ENCODE results near the gene ZC3H14. TPM values are rescaled to one million over a fixed set of nuclear protein-coding genes. Genes with fewer than 3 reads are reported as not detected.

Gene ZC3H14
- total RNA-seq, 2 experiments from 2014 or later = 33.3 to 37.9 TPM

DNA sequence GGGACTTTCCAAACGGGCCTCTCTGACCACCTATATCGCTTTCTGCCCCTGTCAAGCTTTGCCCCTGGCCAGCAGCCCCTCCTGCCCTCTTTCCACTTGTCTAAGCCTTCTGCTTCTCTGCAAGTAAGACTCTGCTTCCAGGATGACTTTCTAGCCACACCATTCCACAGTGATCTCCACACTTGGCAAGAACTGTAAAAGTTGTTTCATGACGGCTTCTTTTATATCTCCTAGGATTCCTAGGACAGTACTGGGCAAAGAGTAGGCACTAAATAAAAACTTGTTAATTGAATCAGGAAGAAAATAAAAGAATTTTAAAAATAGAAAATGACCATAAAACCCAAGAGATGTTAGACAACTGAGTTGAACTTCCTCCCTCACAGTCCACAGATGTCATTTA, 6.3 kb upstream of the ZC3H14 start:
- peaks cover 37% of the 10 kb centered on the region for H3K27me3 Mint-ChIP-seq (ENCODE audit: low read depth)
- no peaks in the 10 kb centered on the region for H3K36me3 Mint-ChIP-seq (ENCODE audit: low read depth)
- CTCF ChIA-PET = no interaction called here
- H3K9me3 Mint-ChIP-seq = no peaks in the 10 kb centered on the region
- intact Hi-C loops (cut with micrococcal nuclease) = loop anchor here (2.0 kb wide), 1 partner anchor 456 kb away; no protein-coding TSS in a partner anchor
- DNase-seq = no peak
- peaks cover 31% of the 10 kb centered on the region for H3K4me1 Mint-ChIP-seq (ENCODE audit: low read depth)
- H3K27ac Mint-ChIP-seq = no peak overlapping the region
- H3K4me3 Mint-ChIP-seq = no peak overlapping the region

DNA sequence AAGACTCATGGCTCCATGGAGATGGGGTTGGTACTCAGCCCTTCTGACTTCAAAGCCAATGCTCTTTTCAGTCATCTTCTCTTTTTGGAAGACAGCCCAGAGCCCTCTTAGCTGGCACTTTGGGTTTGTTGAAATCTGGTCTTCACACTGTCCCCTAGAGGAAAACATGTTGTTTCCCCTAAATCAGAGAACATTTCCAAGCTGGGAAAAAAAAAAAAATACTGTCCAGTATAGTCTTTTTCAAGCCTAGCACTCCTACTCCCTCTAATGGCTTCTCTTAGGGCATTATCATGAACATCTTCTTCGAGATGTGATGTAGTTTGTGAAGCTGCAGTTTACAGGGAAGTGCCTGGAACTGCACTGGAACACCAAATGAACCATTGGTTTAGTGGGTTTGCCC, 3.0 kb upstream of the ZC3H14 start:
- Mint-ChIP-seq H3K36me3 (ENCODE audit: low read depth) (peaks cover 1% of the 10 kb centered on the region), H3K27me3 (ENCODE audit: low read depth) (peaks cover 24% of the 10 kb centered on the region), H3K9me3 (no peaks in the 10 kb centered on the region), H3K4me3 (no peak overlapping the region), H3K4me1 (ENCODE audit: low read depth) (peaks cover 38% of the 10 kb centered on the region), H3K27ac (no peak overlapping the region)
- CTCF ChIA-PET = no interaction called here
- intact Hi-C loops (cut with micrococcal nuclease) = loop anchor here (1.0 to 10.0 kb wide), 6 partner anchors 68 to 615 kb away; partner anchors contain the start of genes GALC, GPR65 and SPATA7
- no peak for DNase-seq

DNA sequence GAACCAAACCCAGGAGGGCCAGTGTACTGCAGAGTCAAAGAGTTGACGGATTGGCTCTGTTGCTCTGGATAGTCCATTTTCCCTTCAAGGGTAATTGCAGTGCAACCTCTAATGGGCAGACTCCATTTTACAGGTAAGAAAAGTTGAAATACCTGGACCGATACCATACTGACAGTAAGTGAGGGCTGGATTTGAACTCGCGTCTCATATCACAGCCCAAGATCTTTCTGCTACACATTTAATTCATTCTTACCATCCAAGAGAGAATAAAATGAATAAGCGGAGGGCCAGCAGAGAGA, 356 bp upstream of the ZC3H14 start:
- H3K4me1 Mint-ChIP-seq (ENCODE audit: low read depth) = peaks cover 29% of the 10 kb centered on the region
- H3K4me3 Mint-ChIP-seq = peak overlapping the region; percentile 86
- H3K9me3 Mint-ChIP-seq = no peaks in the 10 kb centered on the region
- peaks cover 12% of the 10 kb centered on the region for H3K36me3 Mint-ChIP-seq (ENCODE audit: low read depth)
- H3K27ac Mint-ChIP-seq = peak overlapping the region; percentile 54
- DNase-seq = no peak
- CTCF ChIA-PET = no interaction called here
- intact Hi-C loops (cut with micrococcal nuclease) = loop anchor here (1.0 to 10.0 kb wide), 9 partner anchors 11 to 1392 kb away; partner anchors contain the start of genes EFCAB11, GALC, GPR65 and SPATA7
- peaks cover 9% of the 10 kb centered on the region for H3K27me3 Mint-ChIP-seq (ENCODE audit: low read depth)

DNA sequence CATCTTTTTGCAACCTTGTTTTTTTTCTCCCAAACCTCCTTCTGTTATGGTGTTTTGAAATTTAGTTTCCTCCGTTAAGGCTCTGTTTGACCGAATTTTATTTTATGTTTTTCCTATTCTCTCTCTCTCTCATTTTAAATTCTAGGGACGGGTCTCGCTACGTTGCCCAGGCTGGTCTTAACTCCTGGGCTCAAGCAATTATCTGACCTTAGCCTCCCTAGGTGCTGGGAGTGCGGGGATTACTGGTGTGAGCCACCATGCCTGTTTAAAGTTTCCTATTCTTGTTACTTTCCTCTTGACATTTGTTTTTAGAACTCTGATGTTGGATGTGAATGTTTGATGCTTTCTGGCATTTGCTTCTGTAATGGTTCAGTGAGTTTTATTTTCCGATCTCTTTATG, 1.0 kb downstream of the ZC3H14 start:
- peaks cover 25% of the 10 kb centered on the region for H3K36me3 Mint-ChIP-seq (ENCODE audit: low read depth)
- peak overlapping the region; percentile 47 for H3K27ac Mint-ChIP-seq
- H3K9me3 Mint-ChIP-seq = peaks cover 6% of the 10 kb centered on the region
- H3K27me3 Mint-ChIP-seq (ENCODE audit: low read depth) = peaks cover 9% of the 10 kb centered on the region
- no peak for DNase-seq
- CTCF ChIA-PET = no interaction called here
- peaks cover 29% of the 10 kb centered on the region for H3K4me1 Mint-ChIP-seq (ENCODE audit: low read depth)
- intact Hi-C loops (cut with micrococcal nuclease) = loop anchor here (1.0 to 10.0 kb wide), 10 partner anchors 36 to 1391 kb away; partner anchors contain the start of genes EFCAB11, EML5, GALC and GPR65
- H3K4me3 Mint-ChIP-seq = peak overlapping the region; percentile 86

DNA sequence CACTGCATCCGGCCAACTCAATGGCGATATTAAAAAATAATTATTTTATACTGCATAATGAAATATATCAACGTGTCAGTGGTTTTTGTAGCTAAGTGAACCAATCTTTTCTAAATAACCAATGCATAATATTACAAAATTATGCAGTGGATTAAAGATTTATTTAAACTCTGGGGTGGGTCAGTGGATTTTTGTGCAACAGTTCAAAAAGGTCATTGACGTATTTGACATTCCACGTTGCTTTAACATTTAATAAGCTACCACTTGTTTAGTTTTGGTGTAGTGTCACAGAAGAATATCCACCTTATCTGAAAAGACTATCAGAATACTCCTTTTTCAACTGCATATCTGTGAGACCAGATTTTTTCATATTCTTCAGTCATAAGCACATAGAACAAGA, 2.6 kb downstream of the ZC3H14 start:
- CTCF ChIA-PET = no interaction called here
- no peak overlapping the region for H3K4me3 Mint-ChIP-seq
- peaks cover 35% of the 10 kb centered on the region for H3K36me3 Mint-ChIP-seq (ENCODE audit: low read depth)

DNA sequence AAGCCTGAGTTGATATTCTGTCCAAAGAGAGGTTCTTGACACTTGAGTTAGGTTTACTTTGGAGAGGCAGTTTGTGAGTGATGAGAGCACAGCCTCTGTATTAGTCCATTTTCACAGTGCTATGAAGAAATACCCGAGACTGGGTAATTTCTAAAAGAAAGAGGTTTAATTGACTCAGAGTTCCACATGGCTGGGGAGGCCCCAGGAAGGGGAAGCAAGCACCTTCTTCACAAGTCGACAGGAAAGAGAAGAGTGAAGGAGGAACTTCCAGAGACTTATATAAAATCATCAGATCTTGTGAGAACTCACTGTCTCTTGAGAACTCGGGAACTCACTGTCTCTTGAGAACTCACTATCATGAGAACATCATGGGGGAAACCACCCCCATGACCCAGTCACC, 5.4 kb downstream of the ZC3H14 start:
- CTCF ChIA-PET = no interaction called here
- intact Hi-C loops (cut with micrococcal nuclease) = loop anchor here (10.0 kb wide), 1 partner anchor 623 kb away; no protein-coding TSS in a partner anchor
- H3K4me3 Mint-ChIP-seq = no peak overlapping the region
- DNase-seq = peak; percentile 11
- H3K36me3 Mint-ChIP-seq (ENCODE audit: low read depth) = peaks cover 52% of the 10 kb centered on the region
- peaks cover 21% of the 10 kb centered on the region for H3K4me1 Mint-ChIP-seq (ENCODE audit: low read depth)
- H3K27ac Mint-ChIP-seq = no peak overlapping the region
- H3K27me3 Mint-ChIP-seq (ENCODE audit: low read depth) = no peaks in the 10 kb centered on the region
- H3K9me3 Mint-ChIP-seq = peaks cover 6% of the 10 kb centered on the region

More for the DNA sequence above, 2.6 kb downstream of the ZC3H14 start:
- Mint-ChIP-seq H3K27ac (no peak overlapping the region), H3K9me3 (peaks cover 6% of the 10 kb centered on the region), H3K4me1 (ENCODE audit: low read depth) (peaks cover 28% of the 10 kb centered on the region), H3K27me3 (ENCODE audit: low read depth) (peaks cover 9% of the 10 kb centered on the region)
- no peak for DNase-seq
- intact Hi-C loops (cut with micrococcal nuclease) = loop anchor here (10.0 kb wide), 1 partner anchor 621 kb away; no protein-coding TSS in a partner anchor

DNA sequence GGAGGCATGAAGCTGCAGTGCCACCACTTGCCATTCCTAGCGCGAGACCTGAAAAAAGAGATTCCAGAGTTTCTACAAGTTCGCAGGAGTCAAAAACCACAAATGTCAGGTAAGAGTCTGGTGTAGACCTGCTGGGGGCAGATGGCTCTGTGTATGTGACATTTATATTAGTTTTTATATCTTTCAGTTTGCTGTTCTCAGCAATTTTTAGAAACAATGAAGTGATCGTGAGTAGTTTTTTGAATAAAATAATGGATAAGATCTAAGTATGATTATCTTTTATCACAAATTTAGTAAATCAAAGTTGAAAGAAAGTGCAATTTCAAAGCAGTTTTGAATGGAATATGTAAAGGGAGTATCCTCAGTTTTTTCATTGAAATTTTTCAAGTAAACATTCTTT, 9.3 kb downstream of the ZC3H14 start:
- peaks cover 6% of the 10 kb centered on the region for H3K9me3 Mint-ChIP-seq
- no peak overlapping the region for H3K27ac Mint-ChIP-seq
- H3K27me3 Mint-ChIP-seq (ENCODE audit: low read depth) = no peaks in the 10 kb centered on the region
- intact Hi-C loops (cut with micrococcal nuclease) = no loop called here
- CTCF ChIA-PET = no interaction called here
- no peak overlapping the region for H3K4me3 Mint-ChIP-seq
- no peak for DNase-seq
- H3K4me1 Mint-ChIP-seq (ENCODE audit: low read depth) = peaks cover 6% of the 10 kb centered on the region
- H3K36me3 Mint-ChIP-seq (ENCODE audit: low read depth) = peaks cover 60% of the 10 kb centered on the region

DNA sequence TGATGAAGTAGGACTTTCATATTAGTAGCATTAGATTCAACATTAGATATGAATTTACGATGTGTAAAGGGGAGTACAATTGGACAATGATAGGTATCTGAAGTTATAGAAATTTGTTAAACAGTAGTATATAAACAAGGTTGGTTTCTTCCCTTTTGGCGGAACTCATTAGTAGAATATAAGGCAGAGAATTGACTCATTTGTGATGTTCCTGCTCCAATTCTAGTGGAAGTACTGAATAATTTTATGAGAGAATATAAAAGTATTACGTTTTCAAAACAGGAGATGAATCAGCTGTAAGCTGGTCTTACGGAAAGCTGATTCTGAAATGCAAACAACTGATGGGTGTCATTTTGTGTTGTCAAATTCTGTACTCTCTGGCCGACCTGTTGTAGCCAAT, 13.4 kb downstream of the ZC3H14 start:
- CTCF ChIA-PET = no interaction called here
- Mint-ChIP-seq H3K27ac (no peak overlapping the region), H3K36me3 (ENCODE audit: low read depth) (peaks cover 51% of the 10 kb centered on the region), H3K9me3 (no peaks in the 10 kb centered on the region), H3K4me1 (ENCODE audit: low read depth) (no peaks in the 10 kb centered on the region), H3K27me3 (ENCODE audit: low read depth) (no peaks in the 10 kb centered on the region), H3K4me3 (no peak overlapping the region)
- intact Hi-C loops (cut with micrococcal nuclease) = no loop called here
- DNase-seq = no peak

DNA sequence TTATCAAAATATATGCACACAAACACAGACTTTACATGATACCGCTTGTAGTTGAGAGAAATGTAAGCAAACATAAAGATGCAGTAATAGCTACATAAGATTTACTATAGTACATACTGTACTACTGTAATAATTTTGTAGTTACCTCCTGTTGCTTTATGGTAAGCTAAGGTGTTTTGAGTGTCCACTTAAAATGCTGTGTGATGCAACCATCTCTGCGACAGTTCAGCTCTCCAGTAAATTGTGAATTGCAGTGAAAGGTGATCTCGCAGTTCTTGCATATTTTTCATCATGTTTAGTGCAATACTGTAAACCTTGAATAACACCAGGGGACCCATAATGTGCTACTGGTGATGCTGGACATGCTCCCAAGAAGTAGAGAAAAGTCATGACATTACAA, 21.6 kb downstream of the ZC3H14 start:
- Mint-ChIP-seq H3K27me3 (ENCODE audit: low read depth) (no peaks in the 10 kb centered on the region), H3K36me3 (ENCODE audit: low read depth) (peaks cover 38% of the 10 kb centered on the region), H3K27ac (no peak overlapping the region), H3K4me3 (no peak overlapping the region), H3K4me1 (ENCODE audit: low read depth) (no peaks in the 10 kb centered on the region), H3K9me3 (no peaks in the 10 kb centered on the region)
- CTCF ChIA-PET = interaction anchor here (1.1 kb wide), 1 partner anchor 14 kb away, joined by 3 read pairs; no protein-coding TSS in a partner anchor
- intact Hi-C loops (cut with micrococcal nuclease) = no loop called here
- DNase-seq = no peak

DNA sequence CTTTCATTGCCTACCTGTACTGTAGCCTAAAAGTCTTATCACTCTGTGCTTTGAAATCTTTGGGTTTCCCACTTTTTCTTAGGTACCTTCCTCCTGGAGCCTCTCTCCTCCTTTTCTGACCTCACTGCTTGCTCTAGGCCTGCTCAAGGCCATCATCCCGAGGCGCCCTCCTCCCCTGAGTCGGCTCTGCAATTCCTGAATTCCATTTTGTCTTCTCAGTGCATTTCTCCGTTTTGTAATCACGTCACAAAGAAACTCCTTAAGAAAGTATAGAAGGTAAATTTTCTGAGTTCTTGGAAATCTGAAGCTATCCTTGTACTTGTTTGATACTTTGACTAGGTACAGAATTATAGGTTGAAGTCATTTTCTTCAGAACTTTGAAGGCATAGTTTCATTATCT, 25.2 kb downstream of the ZC3H14 start:
- Mint-ChIP-seq H3K27me3 (ENCODE audit: low read depth) (no peaks in the 10 kb centered on the region), H3K4me1 (ENCODE audit: low read depth) (no peaks in the 10 kb centered on the region), H3K9me3 (no peaks in the 10 kb centered on the region), H3K4me3 (no peak overlapping the region), H3K27ac (no peak overlapping the region), H3K36me3 (ENCODE audit: low read depth) (peaks cover 42% of the 10 kb centered on the region)
- DNase-seq = no peak
- CTCF ChIA-PET = no interaction called here
- intact Hi-C loops (cut with micrococcal nuclease) = no loop called here

DNA sequence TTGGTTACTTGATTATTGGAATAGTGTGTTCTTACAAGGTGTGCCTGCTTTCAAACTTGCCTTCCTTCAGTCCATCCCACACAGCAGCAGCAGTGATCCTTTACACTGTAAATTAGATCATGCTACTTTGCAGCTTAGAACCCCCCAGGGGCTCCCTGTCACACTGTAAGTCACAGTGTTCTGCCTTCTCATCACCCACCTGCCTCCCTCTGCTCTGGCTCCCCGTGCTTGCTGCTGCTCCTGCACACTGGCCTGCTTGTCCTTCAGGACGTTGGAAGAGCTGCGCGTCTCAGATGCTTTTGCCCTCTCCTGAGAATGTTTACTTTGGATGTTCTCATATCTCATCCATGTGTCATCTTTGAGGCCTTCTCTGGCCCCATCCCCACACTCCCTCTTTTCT, 27.3 kb downstream of the ZC3H14 start:
- Mint-ChIP-seq H3K27me3 (ENCODE audit: low read depth) (no peaks in the 10 kb centered on the region), H3K4me1 (ENCODE audit: low read depth) (no peaks in the 10 kb centered on the region), H3K27ac (no peak overlapping the region), H3K36me3 (ENCODE audit: low read depth) (peaks cover 37% of the 10 kb centered on the region), H3K4me3 (no peak overlapping the region), H3K9me3 (no peaks in the 10 kb centered on the region)
- CTCF ChIA-PET = interaction anchor here (0.6 kb wide), 1 partner anchor 17 kb away, joined by 5 read pairs; no protein-coding TSS in a partner anchor
- intact Hi-C loops (cut with micrococcal nuclease) = no loop called here
- no peak for DNase-seq

DNA sequence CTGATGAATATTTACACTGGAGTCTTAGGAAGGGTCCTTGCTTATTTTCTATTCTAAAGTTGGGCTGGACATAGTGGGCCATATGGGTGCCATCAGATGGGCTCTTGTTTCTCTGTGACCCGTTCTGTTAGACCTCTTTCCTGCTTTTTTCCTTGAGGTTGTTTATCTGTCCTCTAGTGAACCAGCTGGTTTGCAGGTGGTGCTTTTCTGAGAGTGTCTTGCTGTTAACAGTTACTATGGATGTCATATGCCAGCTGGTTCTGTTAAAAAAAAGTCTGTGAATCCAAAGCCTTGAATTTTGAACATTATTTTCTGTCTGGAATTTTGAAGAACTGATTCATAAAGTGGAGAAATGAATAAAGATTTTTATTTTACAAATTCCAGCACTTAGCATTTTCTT, 29.2 kb downstream of the ZC3H14 start:
- CTCF ChIA-PET = no interaction called here
- Mint-ChIP-seq H3K4me1 (ENCODE audit: low read depth) (no peaks in the 10 kb centered on the region), H3K9me3 (no peaks in the 10 kb centered on the region), H3K36me3 (ENCODE audit: low read depth) (peaks cover 29% of the 10 kb centered on the region), H3K27ac (no peak overlapping the region), H3K27me3 (ENCODE audit: low read depth) (no peaks in the 10 kb centered on the region), H3K4me3 (no peak overlapping the region)
- DNase-seq = no peak
- intact Hi-C loops (cut with micrococcal nuclease) = no loop called here

DNA sequence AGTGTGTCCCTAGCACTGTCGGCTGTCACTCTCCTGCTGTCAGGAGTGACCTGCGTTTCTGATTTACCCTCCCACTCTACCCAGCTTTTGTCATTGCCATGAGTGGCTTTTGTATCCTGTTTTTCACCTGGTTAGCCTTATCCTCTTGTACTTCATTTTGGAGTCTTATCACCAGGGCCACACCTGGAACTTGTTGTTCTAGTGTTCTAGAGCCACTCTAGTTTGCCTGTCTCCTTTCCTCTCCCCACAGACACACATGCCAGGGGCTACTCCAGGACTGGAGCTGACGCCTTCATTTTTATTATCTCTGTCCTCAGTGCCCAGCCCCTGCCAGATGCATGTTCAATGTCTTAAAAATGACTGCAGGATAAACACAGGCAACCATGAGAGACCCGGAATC, 34.2 kb downstream of the ZC3H14 start:
- Mint-ChIP-seq H3K27ac (no peak overlapping the region), H3K36me3 (ENCODE audit: low read depth) (peaks cover 33% of the 10 kb centered on the region), H3K4me1 (ENCODE audit: low read depth) (peaks cover 20% of the 10 kb centered on the region), H3K27me3 (ENCODE audit: low read depth) (no peaks in the 10 kb centered on the region), H3K4me3 (no peak overlapping the region), H3K9me3 (no peaks in the 10 kb centered on the region)
- intact Hi-C loops (cut with micrococcal nuclease) = no loop called here
- CTCF ChIA-PET = interaction anchor here (1.6 kb wide), 1 partner anchor 31 kb away, joined by 3 read pairs; no protein-coding TSS in a partner anchor
- no peak for DNase-seq
